NCI-H1436 (cell line): Measurements from ENCODE around the gene DIP2B.

ENCODE experiments used
- DNase-seq: peaks from one replicate; lab custom pipeline; 2025; lab: John Stamatoyannopoulos, UW

Gene DIP2B

DNA sequence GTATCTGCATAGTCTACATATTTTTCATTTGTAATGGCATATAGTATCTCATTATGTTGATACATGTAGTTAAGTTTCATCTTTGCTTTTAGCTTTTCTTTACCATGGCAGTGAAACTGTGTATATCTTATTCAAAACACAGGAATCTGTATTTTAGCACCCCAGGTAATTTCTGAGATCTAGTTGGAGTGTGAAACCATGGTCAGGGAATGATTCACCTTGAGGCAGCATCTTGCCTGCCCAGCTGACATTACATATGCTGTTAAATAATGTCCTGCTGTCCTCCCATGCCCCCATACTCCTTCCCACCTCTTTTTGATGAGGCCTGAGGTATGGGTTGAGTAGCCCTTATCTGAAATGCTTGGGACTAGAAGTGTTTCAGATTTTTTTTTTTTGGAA, 133.7 kb downstream of the DIP2B start:
- no peak for DNase-seq

DNA sequence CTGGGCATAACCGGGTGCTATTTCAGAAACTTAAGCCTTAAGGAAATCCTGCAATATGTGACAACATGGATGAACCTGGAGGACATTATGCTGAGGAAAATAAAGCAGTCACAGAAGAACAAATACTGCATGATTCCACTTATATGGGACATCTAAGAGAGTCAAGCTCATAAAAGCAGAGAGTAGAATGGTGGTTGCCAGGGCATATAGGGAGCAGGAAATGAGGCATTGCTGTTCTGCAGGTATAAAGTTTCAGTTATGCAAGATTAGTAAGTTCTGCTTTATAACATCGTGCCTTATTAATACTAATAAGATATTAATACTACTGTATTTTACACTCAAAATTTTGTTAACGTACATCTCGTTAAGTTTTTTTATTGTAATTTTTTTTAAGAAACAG, 134.9 kb downstream of the DIP2B start:
- DNase-seq, result no peak

DNA sequence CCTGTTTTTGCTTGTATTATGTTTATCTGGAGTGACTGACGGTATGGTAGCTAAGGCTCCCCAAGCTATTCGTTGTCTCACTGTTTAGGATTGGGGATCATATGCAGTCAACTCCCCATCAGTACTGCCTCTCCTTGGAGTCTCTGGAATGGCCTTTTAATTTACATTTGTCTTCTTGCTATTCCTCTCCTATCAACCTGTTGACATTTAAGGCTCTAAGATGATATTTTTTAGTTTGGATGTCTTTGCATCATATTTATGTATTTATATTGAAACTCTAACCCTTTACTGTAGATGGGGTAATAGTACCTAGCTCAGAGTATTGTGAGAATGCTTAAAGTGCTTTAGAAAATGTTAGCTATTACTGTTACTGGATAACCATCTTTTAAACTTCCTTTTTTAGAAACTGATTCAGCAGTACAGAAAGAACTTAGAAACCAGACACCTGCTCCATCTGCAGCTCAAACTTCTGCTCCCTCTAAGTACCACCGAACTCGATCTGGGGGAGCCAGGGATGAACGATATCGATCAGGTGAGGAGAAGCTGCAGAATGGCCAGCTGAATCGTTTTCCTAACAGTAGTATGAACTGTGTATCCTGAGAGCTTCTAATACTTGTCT, 135.6 kb downstream of the DIP2B start:
- DNase-seq, result no peak

DNA sequence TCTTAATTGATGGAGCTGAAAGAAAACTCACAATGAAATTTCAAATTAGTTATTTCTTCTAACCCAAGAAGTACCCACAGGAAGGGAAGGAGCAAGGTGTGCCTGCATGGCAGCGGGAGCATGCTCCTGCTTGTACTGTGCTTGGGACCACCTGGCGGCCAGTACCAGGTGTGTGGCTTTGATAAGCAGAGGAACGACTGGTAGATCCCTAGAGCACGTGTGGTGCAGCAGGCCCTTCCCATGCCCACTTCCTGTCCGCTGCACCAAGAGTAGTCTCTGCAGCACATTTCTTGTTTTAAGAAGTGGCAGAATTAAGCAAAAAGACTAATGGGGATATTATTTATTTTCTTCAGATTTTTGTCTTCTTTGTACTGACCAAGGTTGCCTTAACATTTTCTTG, 136.8 kb downstream of the DIP2B start:
- DNase-seq, result no peak

DNA sequence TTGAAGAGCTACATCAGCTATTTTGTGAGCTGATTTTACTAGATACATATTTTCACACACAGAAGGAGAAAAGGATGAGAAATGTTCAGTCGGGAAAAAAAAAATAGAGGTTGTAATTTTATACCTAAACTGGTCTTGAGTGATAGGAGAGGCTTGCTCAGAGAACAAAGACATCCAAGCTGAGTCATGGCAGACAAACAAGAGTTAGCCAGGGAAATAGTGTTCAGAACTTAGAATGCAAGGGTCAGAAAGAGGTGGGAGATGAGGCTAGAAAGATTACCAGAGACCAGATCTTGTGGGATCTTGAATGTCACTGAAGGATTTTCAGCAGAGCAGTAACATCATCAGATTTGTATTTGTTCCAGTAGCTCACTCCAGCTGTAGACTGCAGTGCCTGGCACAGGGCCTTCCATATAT, 137.3 kb downstream of the DIP2B start:
- DNase-seq, result no peak

DNA sequence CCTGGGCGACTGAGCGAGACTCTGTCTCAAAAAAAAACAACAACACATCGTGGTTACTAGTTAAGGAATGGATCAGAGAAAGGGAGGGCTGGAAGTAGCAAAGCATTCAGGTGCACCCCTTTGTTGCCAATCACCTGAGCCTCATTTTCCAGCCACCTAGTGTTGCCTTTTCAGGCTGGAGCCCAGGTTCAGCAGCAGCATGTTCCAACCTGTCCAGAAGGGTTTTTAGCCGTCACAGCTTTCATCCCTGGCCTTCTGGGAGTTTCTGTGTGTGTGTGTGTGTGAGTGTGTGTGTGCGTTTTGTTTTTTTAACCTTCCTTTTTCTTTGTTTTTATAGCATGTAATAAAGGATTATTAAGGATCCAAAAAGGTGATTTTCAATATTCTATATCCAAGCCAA, 138.0 kb downstream of the DIP2B start:
- peak; percentile 57 for DNase-seq

DNA sequence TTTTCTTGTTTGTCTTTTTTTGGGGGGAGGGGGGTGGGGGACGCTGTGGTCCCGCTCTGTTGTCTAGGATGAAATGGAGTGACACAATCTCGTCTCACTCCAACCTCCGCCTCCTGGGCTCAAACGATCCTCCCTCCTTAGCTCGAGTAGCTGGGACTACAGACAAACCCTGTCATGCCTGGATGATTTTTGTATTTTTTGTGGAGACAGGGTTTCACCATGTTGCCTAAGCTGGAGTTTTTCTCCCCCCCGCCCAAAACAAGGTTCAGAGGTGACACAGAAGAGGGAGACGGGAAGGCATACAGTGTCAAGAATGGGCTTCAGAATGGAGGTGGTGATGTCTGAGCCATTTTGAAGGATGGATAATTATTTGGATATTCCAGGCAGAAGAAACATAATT, 142.2 kb downstream of the DIP2B start:
- DNase-seq, result no peak

DNA sequence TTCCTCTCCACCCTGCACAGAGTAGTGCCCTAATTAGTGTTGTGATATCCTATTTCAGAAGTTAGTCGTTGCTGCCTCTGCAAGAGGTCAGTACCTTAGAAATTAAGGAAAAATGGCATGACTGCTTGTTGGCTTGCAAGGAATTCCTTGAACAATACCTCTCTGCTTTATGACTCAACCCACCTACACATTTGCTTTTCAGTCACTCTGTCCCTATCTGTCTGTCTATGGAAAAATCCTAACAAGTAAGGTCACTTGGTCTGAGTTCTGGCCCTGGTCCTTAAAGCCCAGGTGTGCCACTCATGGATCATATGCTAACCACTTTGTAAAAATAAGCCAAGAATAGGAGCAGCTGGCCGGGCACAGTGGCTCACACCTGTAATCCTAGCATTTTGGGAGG, 142.7 kb downstream of the DIP2B start:
- DNase-seq, result no peak

DNA sequence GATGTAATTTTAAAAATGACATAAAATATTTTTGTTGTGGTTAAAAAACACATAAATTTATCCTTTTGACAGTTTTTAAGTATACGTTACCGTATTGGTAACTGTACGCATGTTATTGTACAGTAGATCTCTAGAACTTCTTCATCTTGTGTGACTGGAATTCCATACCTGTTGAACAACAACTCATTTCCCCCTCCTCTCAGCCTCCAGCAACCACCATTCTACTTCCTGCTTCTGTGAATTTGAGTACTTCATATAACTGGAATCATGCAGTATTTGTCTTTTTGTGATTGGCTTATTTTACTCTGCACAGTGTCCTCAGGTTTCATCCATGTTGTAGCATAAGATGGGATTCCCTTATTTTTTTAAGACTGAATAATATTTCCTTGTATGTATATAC, 145.5 kb downstream of the DIP2B start:
- no peak for DNase-seq

DNA sequence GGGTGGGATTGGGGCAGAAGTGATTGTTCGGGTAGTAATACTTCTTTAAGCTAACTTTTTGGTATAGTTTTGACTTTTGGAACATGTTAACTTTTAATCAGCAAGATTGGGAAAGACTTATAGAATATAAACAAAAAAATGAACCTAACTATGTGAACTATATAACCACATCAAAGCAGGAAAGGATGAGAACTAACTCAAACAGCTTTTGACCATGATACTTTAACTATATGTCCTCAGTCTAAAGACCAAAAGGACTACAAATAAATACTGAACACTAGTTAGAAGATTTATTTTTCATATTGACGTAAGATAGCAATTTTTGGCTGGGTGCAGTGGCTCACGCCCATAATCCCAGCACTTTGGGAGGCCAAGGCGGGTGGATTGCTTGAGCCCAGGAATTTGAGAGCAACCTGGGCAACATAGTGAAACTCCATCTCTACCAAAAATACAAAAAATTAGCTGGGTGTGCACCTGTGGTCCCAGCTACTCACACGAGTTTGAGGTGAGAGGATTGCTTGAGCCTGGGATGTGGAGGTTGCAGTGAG, 150.7 kb downstream of the DIP2B start:
- no peak for DNase-seq

DNA sequence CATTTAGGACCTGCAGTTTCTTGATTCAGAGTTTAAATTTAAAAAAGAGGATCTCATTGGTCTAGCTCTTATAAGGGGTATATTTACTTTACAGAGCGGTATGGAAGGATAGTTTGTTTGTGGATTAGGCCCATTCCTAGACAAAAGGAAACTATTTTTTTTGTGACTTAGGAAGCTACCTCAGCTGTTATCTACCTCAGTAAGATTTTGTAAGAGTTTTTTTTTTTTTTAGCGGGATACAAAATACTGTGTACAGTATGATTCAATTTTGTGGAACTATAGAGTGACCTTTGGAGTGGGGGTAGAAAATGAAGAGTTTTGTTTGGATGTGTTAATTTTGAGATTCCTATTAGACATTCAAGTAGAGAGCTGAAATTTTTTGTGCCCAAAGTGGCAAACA, 154.5 kb downstream of the DIP2B start:
- DNase-seq, result no peak

DNA sequence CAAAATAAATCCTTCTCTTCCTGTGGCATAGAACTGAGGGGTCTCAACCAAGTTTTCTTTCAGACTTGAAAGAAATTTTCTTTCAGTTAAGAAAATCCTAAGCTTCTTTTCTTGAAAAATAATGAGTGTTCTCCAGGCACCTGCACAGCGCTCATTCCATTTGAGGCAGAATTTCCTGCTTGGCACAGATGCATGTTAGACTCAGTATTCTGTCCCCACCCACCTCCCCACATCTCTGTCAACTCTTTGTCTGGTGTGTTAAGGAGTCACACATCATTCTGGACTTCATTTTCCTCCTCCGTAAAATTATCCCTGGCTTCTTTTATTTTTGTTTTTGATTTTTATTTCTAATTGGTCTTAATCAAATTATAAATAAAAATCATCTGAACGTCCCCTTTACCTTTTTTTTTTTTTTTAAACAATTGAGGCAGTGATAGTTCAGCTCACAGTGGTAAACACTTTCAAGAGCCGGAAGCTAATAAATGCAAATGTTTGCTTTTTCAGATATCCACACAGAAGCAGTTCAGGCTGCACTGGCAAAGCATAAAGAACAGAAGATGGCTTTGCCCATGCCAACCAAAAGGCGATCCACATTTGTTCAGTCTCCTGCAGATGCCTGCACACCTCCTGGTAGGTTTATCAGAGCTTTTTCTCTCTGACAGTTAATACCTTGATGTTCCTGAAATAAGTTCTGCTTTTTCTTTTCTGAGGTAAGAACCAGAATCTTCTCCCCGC, 155.1 kb downstream of the DIP2B start:
- no peak for DNase-seq

DNA sequence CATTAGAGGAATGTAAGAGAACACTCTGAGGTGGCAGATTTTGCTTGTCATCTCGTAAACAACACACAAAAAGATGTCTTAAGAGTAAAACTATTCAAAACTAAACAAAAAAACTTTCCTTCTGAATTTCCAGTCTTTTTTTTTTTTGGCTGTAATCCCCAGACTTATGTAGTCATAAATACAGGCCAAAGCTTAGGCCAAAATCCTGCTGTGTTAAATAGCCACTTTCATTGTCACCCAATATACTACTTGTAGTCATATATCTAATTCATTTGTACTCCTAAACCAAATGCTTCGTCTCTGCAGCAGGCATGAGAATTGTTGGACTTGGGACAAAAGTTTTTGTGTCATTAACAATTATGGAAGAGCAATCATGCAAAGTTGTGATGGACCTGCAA, 155.6 kb downstream of the DIP2B start:
- no peak for DNase-seq

DNA sequence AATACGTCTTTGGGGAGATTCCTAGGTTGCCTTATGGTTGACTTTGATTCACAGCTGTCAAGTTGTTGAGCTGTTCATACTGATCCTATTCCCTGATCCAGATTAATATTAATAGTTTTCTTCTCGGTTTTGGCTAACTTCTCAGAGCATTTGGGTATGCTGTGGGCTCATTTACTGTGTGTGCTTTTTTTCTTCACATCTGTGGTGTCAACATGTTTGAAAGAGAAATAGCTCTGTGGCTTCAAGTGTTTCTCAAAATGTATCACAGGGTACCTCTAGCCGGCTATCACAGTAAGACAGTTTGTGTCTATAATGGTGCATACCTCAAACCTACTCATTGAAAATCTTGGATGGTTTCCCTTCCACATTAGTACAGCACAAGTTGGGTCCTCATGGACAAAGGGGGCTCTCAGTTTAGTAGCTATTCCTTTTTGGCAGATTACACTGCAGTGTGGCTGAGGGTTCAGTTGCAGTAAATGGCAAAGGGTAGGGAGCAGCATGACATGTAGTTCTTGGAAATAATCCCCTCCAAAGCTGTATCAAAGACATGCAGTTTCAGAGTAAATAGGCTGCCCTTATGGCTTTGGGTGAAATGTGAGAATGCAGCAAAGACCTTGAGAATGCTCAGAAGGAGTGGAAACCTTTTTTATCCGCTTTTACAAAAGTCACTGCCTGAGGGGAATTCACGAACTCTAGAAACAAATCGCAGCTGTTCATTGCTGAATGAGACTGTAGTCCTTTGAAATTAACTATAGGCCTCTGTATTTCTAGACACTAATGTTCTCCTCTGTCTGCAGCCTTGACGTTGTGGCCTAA, 156.7 kb downstream of the DIP2B start:
- DNase-seq, result no peak

DNA sequence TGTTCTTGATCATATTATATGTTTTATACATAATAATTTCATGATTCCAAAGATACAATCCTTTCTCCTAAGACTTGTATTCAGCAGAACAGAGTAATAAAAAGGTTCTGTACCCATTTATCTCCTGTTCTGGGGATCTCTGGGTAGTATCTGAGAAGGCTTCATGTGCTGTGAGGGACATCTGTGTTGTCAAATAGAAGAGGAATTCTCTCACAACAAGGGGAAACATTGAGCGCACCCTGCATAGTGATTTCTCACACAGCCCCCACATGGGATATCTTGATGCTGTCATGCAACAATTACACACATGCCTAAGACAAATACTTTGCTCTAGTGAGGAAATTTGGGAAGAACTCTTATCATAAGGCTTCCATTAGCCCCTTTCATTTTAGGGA, 157.3 kb downstream of the DIP2B start:
- no peak for DNase-seq

DNA sequence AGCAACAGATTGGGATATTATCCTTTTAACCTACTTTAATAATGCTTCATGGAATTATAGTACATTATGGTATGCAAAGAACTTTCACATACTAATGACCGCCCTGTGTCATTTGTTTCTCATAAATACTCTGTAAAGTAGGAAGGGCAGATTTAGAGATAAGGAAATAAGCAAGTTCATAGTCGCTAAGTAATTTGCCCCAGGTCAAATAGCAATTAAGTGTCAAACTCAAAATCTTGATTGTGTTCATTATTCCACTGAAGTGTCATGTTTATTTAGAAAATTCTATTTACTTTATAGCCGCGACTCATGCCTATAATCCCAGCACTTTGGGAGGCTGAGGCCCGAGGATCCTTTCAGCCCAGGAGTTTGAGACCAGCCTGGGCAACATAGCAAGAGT, 160.4 kb downstream of the DIP2B start:
- peak; percentile 13 for DNase-seq

DNA sequence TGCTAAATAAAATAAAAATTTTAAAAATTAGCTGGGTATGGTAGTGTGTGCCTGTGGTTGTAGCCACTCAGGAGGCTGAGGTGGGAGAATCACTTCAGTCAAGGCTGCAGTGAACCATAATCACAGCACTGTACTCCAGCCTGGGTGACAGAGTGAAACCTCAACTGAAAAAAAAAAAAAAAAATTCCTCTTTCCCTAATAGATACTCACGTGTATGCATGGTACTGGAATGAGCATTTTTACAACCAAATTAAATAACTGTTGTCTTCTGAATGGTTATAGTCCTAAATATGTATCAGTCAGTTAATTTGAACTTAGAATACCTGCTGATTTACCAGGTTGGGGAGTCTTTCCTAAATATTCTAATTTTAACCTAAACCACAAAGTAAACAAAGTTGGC, 160.8 kb downstream of the DIP2B start:
- no peak for DNase-seq

DNA sequence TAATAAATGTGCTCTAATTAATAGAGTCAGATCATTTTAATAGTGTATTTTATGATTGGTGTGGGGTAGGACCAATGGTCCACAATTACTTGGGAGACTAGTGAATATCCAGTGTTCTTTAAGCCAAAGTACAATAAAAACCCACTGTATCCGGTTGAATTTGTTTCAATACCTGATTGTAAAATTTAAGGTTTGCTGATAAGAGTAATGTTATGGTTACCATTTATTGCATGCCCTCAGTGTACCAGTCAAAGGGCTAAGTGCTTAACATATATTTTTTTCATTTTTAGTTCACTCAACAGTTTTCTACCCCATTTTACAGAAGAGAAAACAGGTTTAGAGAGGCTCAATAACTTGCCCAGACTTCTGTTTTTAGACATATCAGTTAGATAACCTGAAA, 161.2 kb downstream of the DIP2B start:
- no peak for DNase-seq

DNA sequence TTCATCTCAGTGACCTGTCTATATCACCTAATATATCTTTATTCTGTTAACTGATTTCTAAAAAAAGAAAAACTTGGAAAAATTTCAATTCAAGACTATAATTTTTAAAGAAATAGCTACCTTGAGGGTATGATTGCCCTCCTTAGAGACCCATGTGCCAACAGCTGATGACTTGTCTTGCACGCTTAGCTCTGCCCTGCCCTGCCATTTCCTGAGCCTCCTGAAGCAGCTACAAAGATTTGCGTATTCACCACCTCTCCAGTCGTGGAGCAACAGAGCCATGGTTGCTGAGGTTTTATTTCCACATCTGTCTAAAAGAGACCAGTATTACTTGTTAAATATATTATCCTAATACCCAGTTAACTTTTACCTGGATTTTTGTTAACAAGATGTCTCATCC, 167.4 kb downstream of the DIP2B start:
- DNase-seq, result no peak

DNA sequence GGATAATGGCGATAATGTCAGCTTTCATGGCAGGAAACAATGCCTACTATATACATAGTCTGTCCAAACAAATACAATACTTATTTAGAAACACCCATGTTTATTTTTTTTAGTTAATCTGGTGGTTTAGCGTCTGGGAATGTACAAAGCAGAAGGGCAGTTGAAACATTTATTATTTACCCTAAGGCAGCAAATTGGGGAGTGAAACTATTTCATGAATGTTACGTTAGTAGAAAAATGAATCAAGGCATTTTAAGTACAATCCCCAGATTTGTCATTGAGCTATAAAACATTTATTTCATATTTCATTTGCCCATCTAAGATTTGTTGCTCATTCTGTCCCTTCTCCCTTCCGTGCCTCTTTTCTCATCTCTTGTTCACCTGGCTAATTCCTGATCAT, 172.0 kb downstream of the DIP2B start:
- no peak for DNase-seq

DNA sequence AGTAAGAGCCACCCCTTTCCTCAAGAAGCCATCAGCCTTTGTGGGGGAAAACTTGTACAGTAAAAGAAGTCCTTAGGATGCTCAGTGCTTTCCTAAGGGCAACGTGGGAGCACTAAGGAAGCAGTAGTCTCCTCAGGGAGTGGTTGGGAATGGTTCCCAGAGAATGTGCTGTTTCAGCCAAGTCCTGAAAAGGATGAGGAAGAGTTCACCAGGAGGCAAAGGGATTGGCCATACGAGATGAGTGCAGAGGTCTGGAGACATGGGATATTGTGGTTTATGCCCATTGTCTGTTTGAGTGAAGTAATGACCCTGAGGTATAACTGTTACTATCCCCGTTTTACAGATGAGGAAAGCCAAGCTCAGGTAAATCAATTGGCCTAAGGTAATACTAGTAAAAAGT, 173.1 kb downstream of the DIP2B start:
- no peak for DNase-seq

DNA sequence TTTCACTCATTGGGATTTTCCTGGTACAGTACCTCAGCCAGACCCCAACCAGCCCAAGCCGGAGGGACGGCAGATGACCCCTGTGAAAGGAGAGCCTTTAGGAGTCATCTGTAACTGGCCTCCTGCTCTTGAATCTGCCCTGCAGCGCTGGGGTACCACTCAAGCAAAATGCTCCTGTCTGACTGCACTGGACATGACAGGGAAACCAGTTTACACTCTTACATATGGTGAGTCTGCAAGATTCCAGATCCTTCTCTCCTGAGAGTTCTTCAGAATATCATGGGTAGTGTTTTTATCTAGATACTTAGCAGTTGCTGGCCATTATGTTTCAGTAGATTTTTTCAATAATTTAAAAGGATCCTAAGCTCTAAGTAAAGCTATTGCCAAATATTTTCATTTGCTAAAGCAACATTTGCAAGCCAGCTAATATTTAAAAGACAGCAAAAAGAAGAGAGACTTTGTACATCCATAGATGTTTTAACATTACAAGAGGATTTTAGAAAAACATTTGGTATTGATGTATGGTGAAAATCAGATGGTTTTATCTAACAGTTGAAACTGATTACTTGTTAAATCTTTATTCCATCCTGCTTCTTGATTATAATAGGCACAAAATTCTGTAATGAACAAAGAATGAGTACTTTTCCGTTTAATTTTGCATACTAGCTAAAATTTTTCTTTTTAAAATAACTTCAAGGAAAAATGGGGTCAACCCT, 174.0 kb downstream of the DIP2B start:
- DNase-seq, result no peak
